MCF 10A (cell line): ENCODE measurements around the gene KDM4B. TPM values are rescaled to one million over a fixed set of nuclear protein-coding genes. Genes with fewer than 3 reads are reported as not detected.
A peak's percentile ranks its signal among the peaks of the same experiment; 100 is the strongest.

Source experiments
- BruUV-seq: library from RNA; stranded (reverse); fragments of 400-500 nt; replicated peaks from 2 replicates; lab custom pipeline; 2021; lab: Mats Ljungman, UMichigan
- CTCF ChIA-PET: fragments of 300-600 bp; sonication (Branson Sonifier 250); formaldehyde crosslinking; extraction: SDS; loops from one replicate; lab custom pipeline; 2021; ENCODE audit warnings: antibody characterized with exemption, inconsistent platforms; lab: Yijun Ruan, JAX
- POLR2A ChIA-PET: fragments of 300-600, 350-650 bp; sonication (Branson Sonifier 250); formaldehyde crosslinking; extraction: SDS; loops from one replicate; lab custom pipeline; 2020; ENCODE audit warnings: antibody characterized with exemption, inconsistent platforms; lab: Yijun Ruan, JAX
- DNase-seq: peaks from one replicate; pipeline ENCODE4 v3.0.0-alpha.2; 2018; ENCODE audit not compliant: unreplicated experiment
- H3K27ac Mint-ChIP-seq: one replicate; pipeline ENCODE4 v1.8.0; 2022; ENCODE audit warnings: mild to moderate bottlenecking, low read depth, mixed read lengths; ENCODE audit not compliant: unreplicated experiment
- H3K27me3 Mint-ChIP-seq: one replicate; pipeline ENCODE4 v1.8.0; 2022; ENCODE audit warnings: mixed read lengths; ENCODE audit not compliant: insufficient read depth, unreplicated experiment
- H3K36me3 Mint-ChIP-seq: one replicate; pipeline ENCODE4 v1.8.0; 2022; ENCODE audit warnings: mild to moderate bottlenecking, moderate library complexity, mixed read lengths; ENCODE audit not compliant: insufficient read depth, unreplicated experiment
- H3K4me1 Mint-ChIP-seq: one replicate; pipeline ENCODE4 v1.8.0; 2022; ENCODE audit warnings: mixed read lengths; ENCODE audit not compliant: insufficient read depth, unreplicated experiment
- H3K4me3 Mint-ChIP-seq: one replicate; pipeline ENCODE4 v1.8.0; 2022; ENCODE audit warnings: mild to moderate bottlenecking, moderate library complexity, mixed read lengths; ENCODE audit not compliant: unreplicated experiment
- H3K9me3 Mint-ChIP-seq: one replicate; pipeline ENCODE4 v1.8.0; 2022; ENCODE audit warnings: mixed read lengths; ENCODE audit not compliant: unreplicated experiment
- CTCF ChIP-seq: fragments of 200-600 bp; IDR thresholded peaks from one replicate; pipeline ENCODE4 v1.8.0; 2022; ENCODE audit warnings: antibody characterized with exemption, mild to moderate bottlenecking; ENCODE audit not compliant: unreplicated experiment
- intact Hi-C: fragments of 100-400 bp; cut with micrococcal nuclease; formaldehyde crosslinking; loops from 2 replicates; pipeline ENCODE4 v1.14.1; 2022
- total RNA-seq: library from RNA; stranded (reverse); gene quantifications from 2 replicates; pipeline ENCODE4 v1.2.3, GENCODE V29; 2022

The KDM4B gene
- total RNA-seq, 1 experiment from 2014 or later = 34.4 TPM

- no peak overlapping the region for H3K4me3 Mint-ChIP-seq
- BruUV-seq = no TSS peak
Measured at GRCh38 chr19:5035793-5036697, 67.1 kb downstream of the KDM4B start.

GRCh38 chr19:5036698-5037563, 68.0 kb downstream of the KDM4B start:
- H3K9me3 Mint-ChIP-seq = no peaks in the 10 kb centered on the region
- H3K4me1 Mint-ChIP-seq = peaks cover 6% of the 10 kb centered on the region
- peaks cover 37% of the 10 kb centered on the region for H3K36me3 Mint-ChIP-seq
- POLR2A ChIA-PET = no interaction called here
- H3K27me3 Mint-ChIP-seq = no peaks in the 10 kb centered on the region
- BruUV-seq = no TSS peak
- peak; percentile 24 for DNase-seq
- CTCF ChIA-PET = interaction anchor here (0.5 to 1.0 kb wide), 5 partner anchors 102 to 542 kb away, joined by 3 read pairs; no protein-coding TSS in a partner anchor
- no peak overlapping the region for H3K27ac Mint-ChIP-seq
- no peak overlapping the region for H3K4me3 Mint-ChIP-seq
- no peak for TF ChIP-seq CTCF
- intact Hi-C loops = no loop called here

More at GRCh38 chr19:5035793-5036697, 67.1 kb downstream of the KDM4B start:
- Mint-ChIP-seq H3K9me3 (no peaks in the 10 kb centered on the region), H3K27me3 (no peaks in the 10 kb centered on the region), H3K36me3 (peaks cover 31% of the 10 kb centered on the region), H3K4me1 (peaks cover 6% of the 10 kb centered on the region), H3K27ac (no peak overlapping the region)
- DNase-seq = no peak
- ChIA-PET CTCF (interaction anchor here (0.5 to 1.1 kb wide), 6 partner anchors 101 to 543 kb away, joined by 3 to 4 read pairs (median 3); no protein-coding TSS in a partner anchor), POLR2A (no interaction called here)
- no peak for TF ChIP-seq CTCF
- intact Hi-C loops = no loop called here

GRCh38 chr19:5037936-5038335, 69.0 kb downstream of the KDM4B start:
- DNase-seq = no peak
- H3K36me3 Mint-ChIP-seq = peaks cover 47% of the 10 kb centered on the region
- no peaks in the 10 kb centered on the region for H3K27me3 Mint-ChIP-seq
- peaks cover 6% of the 10 kb centered on the region for H3K4me1 Mint-ChIP-seq
- BruUV-seq = no TSS peak
- no peak overlapping the region for H3K4me3 Mint-ChIP-seq
- H3K27ac Mint-ChIP-seq = peak overlapping the region; percentile 49
- ChIA-PET CTCF (interaction anchor here (0.8 to 1.0 kb wide), 2 partner anchors 123 to 171 kb away, joined by 3 read pairs; no protein-coding TSS in a partner anchor), POLR2A (no interaction called here)
- intact Hi-C loops = no loop called here
- no peak for TF ChIP-seq CTCF
- H3K9me3 Mint-ChIP-seq = no peaks in the 10 kb centered on the region
